GM18526 (cell line): ENCODE data around the gene MTFP1.

Experiments
- POLR2A ChIP-seq: IDR thresholded peaks from 3 replicates; pipeline ENCODE4 v1.6.1; 2011; ENCODE audit not compliant: insufficient read length; ENCODE audit errors: extremely low read depth

Gene MTFP1

DNA sequence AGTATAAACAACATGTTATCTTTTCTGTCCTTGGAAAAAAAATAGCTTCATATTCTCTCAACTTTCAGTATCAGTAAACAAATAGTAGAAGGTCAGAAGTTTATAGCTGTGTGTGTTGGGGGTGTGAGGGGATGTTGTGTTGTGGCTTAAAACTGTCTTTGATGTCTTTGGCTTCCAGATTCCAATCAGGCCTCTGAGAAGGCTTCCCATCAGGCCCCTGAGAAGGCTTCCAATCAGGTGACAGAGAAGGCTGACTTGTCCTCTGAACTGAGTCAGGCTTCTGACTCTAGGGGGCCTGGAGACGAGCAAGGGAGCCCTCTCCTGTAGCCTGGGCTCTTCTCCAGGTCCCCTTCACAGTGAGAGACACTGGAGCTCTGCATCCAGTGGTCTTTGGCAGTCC lies 9.3 kb downstream of the MTFP1 start:
- TF ChIP-seq POLR2A = no peak

DNA sequence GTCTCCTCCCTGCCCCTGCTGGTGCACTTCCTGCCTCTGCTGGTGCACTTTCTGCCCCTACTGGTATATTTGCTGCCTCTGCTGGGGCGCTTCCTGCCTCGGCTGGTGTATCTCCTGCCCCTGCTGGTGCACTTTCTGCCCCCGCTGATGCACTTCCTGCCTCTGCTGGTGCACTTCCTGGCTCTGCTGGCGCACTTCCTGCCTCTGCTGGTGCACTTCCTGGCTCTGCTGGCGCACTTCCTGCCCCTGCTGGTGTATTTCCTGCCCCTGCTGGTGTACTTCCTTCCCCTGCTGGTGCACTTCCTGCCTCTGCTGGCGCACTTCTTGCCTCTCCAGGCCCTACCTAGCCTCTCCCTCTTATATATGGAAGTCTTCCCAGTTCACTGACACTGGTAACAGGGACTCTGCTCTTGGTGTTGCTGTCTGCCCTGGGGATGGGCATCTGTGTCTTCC lies 10.1 kb downstream of the MTFP1 start:
- TF ChIP-seq POLR2A = no peak

DNA sequence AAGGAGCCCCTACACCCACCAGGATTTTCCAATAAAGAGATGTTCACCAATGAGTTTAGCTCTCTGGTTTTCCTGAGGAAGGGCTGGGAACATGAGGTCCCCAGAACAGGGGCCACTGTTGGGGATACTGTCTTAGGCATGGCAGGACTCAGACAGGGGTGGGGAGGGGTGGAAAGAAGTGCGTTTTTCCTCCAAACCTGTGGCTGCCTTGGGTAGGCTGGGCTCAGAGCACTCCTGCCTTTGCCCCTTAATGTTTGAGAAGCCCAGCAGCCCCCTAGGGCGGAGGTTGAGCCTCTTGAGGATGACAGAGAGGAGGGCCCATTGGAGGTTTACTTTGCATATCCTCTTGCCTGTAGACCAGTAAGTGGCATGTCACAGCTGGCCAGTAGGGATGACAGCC lies 10.6 kb downstream of the MTFP1 start:
- TF ChIP-seq POLR2A = no peak

DNA sequence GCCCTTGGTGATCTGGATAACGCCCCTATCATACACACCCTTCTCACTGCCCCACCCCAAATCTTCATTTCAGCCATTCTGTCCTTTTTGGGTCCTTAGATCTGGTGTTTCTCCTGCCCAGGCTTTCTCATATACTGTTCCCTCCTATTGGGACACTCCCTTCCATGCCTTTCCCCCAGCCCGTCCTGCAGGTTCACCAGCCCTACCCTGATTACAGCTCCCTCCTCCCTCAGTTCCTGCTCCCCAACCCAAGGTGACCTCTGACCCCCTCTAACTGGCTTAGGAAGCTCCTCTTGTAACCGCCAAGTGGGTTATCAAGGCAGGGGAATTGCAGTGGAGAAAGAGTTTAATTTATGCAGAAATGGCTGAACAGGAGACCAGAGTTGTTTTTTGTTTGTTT lies 13.0 kb downstream of the MTFP1 start:
- TF ChIP-seq POLR2A = no peak

DNA sequence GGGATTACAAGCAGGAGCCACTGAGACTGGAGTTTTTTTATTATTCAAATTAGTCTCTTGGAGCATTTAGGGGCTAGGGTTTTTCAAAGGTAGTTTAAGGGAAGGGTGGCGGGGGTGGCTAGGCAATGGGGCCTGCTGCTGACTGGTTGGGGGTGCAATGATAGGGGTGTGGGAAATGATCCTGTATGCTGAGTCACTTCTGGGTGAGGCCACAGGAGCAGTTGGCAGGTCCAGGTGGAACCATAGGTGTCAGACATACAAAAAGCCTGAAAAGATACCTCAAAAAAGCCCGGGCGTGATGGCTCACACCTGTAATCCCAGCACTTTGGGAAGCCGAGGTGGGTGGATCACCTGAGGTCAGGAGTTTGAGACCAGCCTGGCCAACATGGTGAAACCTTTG lies 13.7 kb downstream of the MTFP1 start:
- no peak for TF ChIP-seq POLR2A

DNA sequence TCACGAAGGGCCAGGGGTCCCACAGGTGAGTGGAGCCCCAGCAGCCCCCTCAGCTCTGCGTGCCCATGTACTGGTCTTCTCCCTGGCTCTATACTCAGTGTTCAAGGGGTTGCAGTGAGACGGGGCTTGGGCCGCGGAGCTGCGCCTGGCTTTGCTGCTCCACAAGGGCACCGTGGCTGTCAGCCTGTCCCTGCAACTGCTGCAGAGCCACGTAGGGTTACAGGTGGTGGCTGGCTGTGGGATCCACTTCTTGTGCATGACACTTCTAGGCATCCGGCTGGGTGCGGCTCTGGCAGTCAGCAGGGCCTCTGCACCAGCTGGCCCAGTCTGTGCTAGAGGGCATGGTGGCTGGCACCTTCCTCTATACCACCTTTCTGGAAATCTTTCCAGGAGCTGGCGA lies 14.3 kb downstream of the MTFP1 start:
- no peak for TF ChIP-seq POLR2A

DNA sequence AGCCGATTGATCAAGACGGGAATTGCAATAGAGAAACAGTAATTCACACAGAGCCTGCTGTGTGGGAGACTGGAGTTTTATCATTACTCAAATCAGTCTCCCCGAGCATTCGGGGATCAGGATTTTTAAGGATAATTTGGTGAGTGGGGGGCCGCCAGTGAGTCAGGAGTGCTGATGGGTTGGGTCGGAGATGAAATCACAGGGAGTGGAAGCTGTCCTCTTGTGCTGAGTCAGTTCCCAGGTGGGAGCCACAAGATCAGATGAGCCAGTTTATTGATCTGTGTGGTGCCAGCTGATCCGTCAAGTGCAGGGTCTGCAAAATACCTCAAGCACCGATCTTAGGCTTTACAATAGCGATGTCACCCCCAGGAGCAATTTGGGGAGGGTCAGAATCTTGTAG lies 15.5 kb downstream of the MTFP1 start:
- no peak for TF ChIP-seq POLR2A

DNA sequence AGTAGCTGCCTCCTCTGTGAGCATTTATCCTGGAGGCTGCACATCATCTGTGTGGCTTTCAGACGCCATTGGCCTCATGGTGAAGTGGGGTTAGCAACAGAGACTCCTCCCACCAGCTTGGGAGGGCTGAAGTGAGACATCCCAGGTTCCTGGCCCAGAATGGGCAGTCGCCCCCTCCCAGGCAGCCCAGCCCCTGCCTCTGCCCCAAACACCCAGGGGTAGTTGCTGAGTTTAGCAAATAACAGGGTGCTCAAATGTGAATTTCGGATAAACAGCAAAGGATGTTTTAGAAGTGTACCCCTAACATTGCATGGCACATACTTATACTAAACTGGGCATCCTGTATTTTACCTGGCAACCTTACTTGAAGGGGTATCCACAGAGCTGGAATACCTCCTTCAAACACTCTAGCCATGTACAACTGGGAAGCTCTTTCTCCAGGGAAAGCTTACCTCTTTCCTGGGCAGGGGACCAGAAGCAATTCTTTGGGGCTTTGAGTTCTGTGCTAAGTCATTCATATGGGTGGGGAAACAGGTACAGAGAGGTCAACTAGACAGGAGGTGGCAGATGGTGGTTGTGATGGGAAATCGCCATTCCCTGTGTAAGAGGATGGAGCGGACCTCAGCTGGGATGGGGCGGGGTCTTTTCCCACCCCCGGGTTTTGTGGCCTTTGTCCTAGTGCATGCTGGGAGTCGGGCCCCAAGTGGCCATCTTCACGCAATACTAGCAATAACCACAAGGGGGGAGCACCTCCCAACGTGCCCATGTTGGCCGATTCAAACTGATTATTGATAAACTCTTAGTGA lies 19.3 kb downstream of the MTFP1 start:
- no peak for TF ChIP-seq POLR2A

DNA sequence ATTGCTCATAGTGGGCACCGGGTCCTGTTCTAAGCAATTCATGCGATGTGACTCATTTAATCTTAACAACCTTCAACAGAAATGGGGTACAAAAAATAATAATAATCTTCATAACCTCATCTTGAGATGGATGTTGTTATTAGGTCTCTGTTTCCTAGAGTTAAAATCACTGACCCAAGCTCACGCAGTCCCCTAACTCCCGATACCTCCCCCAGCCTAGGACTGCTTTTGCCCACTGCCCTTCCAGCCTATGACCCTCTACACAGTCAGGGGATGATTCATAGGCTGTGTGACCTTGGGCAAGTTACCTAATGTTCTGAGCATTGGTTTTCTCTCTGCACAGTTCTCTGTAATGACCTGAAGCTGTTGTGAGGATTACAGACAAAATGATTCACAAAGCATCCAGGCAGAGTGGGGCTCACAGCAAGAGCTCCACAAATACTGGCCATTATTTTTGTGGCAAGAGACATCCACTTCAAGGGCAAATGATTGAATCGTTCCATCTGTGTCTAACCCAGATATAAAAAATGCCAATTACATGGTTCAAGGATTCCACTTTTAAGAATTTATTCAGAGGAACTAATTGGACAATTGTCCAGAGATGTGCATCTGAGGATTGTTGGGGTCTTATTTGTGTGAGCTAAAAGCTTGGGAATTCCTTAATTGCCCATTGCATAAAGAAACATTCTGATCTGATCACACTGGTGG lies 20.0 kb downstream of the MTFP1 start:
- no peak for TF ChIP-seq POLR2A

DNA sequence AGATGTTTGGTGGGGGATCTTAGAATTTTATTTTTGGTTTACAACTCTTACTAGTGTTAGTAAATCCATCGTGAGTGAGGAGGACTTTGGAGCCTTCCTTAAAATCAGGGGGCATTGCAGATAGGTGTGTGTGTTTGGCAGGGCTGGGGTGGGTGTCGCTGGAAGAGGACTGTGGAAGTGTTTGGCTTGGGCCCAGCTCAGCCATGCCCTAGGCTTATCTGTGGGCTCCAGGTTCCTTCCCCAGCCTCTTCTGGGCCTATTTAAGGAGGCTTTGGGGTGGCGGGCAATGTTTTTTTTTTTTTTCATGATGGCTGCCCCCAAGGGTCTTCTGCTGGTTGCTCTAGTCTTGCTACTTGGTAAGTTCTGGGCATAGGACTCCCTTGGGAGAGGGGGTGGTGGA lies 22.1 kb downstream of the MTFP1 start:
- no peak for TF ChIP-seq POLR2A

DNA sequence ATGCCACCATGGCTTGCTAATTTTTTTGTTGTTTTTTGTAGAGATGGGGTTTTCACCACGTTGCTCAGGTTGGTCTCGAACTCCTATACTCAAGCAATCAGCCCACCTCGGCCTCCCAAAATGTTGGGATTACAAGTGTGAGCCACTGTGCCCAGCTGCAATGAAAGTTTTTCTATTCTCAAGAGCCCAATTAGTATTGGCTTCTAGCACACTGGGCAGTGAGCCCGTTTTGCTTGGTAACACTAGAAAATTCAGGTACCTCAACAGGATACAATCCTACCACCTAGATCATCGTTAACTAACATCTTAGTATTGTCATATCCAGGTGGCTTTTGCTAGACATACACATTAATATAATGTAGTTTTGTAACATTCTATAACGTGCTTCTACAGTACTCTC lies 27.3 kb downstream of the MTFP1 start:
- no peak for TF ChIP-seq POLR2A

DNA sequence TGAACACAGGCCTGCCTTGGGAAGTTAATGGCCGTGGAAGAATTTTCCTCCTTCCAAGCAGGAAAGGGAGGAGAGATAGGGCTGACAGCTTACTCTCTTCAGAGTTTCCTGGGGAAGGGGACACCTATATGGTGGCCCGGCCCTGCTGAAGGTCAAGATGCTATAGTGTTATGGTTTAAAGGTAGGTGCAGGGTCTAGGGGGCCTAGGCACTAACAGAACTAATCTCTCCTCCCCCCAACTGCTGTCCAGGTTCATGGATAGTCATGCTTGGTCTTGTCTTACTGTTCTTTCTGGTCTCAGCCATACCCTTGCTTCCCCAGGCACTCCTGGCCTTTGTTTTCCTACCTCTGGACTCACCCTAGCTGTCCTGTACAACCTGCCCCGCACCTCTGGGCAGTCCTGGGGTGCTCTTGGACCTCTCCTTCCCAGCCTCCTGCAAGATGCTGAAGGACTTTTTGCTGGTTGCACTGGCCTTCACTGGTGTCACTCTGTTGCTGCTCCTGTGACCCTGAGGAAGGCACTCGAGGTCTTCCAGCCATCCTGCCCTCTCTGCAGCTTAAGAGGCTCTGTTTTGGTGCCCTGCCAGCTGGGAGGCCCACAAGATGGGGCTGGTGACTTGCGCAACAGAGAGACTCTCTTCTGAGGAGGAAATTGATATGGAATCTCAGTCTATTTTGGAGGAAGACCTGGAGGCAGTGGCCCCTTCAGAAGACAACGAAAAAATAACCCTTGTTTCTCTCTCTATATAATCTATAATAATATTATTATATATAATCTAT lies 28.4 kb downstream of the MTFP1 start:
- no peak for TF ChIP-seq POLR2A

DNA sequence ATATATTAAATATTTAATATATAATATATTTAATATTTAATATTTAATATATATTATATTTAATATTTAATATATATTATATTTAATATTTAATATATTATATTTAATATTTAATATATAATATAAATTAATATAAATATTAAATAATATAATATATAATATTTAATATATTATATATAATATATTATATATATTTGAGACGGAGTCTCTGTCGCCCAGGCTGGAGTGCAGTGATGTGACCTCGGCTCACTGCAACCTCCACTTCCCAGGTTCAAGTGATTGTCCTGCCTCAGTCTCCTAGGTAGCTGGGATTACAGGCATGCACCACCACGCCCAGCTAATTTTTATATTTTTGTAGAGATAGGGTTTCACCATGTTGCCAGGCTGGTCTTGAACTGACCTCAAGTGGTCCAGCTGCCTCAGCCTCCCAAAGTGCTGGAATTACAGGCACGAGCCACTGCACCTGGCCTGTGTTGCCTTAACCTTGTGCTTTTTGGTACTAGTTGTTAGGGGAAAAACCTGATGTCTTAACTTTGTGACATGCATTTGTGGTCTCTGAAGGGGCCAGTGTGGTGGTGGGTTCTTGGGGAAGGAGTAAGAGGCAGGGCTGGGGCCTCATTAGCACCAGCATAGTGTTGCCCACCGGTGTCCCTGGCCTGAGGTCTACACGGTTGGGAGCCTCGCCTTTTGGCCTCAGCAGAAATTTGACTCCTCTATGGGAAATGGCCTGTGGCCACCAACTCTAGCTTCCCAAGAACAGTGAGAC lies 29.7 kb downstream of the MTFP1 start:
- TF ChIP-seq POLR2A = no peak

DNA sequence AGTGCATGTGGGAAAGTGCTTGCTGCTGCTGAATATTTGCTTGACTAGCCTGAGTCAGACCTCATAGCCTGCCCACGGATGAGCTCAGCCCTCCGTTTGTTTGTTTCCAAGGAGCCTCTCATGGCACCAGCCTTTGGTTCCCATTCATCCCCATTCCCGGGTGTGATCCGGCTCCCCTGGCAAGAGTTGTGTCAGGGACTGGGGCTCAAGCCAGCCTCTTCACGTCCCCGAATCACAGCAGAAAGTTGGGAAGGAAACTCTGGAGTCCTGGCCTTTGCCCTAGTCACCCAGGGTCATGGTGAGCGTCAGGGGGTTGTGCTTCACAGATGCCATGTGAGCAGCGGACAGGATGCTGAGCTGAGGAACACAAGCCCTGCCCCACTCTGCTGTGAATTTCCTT lies 32.4 kb downstream of the MTFP1 start:
- no peak for TF ChIP-seq POLR2A
